NB4 (cell line): ENCODE measurements around the gene SERGEF.

ENCODE experiments used
- DNase-seq: peaks from one replicate; pipeline ENCODE4 v3.0.0; 2010; ENCODE audit warnings: low read depth
- H3K4me3 ChIP-seq: one replicate; pipeline ENCODE4 v1.5.1; 2011; ENCODE audit warnings: mild to moderate bottlenecking, low read depth, low read length, moderate library complexity
- CTCF ChIP-seq: IDR thresholded peaks from one replicate; pipeline ENCODE4 v1.5.1; 2012; ENCODE audit warnings: low read depth, low read length
- MAX ChIP-seq: IDR thresholded peaks from 2 replicates; pipeline ENCODE4 v1.6.1; 2011; ENCODE audit warnings: low read depth, low read length
- MYC ChIP-seq: IDR thresholded peaks from 2 replicates; pipeline ENCODE4 v1.6.1; 2011; ENCODE audit warnings: low read depth, low read length
- POLR2A ChIP-seq: IDR thresholded peaks from 2 replicates; pipeline ENCODE4 v1.6.1; 2011; ENCODE audit warnings: mild to moderate bottlenecking; ENCODE audit not compliant: insufficient read length; ENCODE audit errors: extremely low read depth

Gene SERGEF

DNA sequence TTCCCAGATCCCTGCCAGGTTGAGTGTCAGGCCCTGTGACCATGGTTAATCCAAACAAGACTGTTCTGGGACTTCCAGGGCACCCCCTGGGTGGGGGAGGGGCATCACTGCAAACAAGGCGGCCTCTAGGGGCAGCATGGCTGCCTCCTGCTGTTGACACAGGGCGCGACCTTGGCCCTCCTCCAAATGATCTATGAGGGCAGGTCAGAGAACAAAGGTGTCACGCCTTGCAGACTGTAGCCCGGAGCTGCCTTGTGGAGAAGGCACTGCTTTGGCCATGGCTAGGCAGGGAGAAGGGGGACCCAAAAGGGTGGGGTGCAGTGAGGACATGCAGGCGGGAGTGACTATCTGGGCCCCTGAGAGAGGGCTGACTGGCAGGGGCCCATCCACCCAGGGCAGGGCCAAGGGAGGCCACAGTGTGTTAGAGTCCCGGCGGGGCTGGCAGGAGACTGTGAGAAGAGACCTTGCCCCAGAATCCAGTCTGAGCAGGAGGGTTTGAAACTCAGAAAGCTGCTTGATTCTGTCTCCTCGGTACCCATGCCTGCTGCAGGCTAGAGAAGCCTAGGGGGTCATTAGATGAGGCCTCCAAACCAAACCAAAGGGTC, 242.7 kb downstream of the SERGEF start:
- no peak overlapping the region for H3K4me3 ChIP-seq
- peak; percentile 19 for DNase-seq
- no peak for TF ChIP-seq MYC
- TF ChIP-seq MAX = no peak
- peak; percentile 17 for TF ChIP-seq CTCF
- TF ChIP-seq POLR2A = no peak

DNA sequence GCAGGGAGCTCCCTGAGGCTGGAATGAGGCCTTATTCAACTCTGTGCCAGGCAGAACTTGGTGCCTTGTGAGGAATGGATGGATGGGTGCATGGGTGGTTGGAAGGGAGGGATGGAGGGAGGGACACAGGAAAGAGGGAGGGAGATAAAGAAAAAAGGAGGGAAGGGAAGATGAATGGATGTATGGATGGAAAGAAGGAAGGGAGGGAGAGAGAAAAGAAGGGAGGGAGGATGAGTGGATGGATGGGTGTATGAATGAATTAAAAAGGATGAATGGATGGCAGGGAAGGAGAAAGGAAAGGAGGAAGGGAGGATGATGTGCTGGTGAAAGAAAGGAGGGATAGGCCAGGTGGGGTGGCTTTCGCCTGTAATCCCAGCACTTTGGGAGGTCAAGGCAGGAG, 243.6 kb downstream of the SERGEF start:
- H3K4me3 ChIP-seq = no peak overlapping the region
- no peak for DNase-seq
- TF ChIP-seq CTCF (no peak), MYC (no peak), POLR2A (no peak), MAX (no peak)

GRCh38 chr11:17768547-17768946, 244.3 kb downstream of the SERGEF start:
- TF ChIP-seq MYC = no peak
- no peak for TF ChIP-seq POLR2A
- TF ChIP-seq MAX = no peak
- no peak for TF ChIP-seq CTCF
- no peak for DNase-seq
- H3K4me3 ChIP-seq = no peak overlapping the region

DNA sequence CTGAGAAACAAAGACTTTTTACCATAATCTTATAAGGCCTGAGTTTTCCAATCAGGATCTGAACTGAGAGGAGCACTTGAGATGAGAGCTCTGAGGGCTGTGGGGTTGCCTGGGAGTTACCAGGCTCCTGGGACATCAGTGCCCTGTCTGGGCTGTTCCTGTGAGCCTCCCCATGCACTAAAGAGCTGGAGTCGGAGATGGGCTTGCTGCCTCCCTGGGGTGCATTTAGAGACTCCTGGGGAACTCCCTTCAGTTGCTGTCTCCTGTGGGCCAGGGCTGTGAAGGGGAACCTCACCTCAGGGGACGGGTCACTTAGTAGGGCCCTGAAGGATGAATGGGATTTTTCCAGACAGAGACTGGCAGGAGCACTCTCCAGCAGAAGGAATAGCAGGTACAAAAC, 244.9 kb downstream of the SERGEF start:
- TF ChIP-seq CTCF (no peak), MYC (no peak), MAX (no peak)

DNA sequence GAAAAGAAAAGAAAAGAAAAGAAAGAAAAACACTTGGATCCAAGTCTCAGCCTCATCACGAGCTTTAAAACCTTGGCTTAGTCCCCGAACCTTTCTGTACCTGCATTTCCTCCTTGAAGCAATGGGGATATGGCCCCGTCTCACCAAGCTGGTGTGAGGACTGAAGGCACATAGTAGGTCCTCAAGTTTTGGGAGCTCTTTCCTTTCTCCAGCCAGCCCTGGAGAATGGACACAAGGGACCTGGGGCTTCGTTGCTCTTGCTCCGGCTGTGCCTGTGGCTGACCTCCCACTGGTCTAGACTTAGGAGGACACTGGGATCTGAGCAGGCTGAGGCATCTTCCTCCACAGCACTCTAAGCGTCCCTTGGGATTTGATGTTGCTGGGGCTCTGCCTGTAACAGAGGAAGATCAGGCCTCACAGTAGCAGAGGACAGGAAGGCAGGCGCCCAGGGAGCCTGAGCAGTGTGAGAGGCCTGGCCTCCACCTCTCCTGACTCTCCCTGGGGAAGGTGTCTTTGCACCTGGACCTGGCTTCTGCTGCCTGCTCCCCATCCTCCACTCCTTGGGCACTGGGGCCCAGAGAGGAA, 245.5 kb downstream of the SERGEF start:
- no peak overlapping the region for H3K4me3 ChIP-seq
- no peak for TF ChIP-seq MAX
- TF ChIP-seq MYC = no peak
- TF ChIP-seq POLR2A = no peak
- TF ChIP-seq CTCF = no peak
- DNase-seq = peak; percentile 76

More for the DNA sequence above, 244.9 kb downstream of the SERGEF start:
- DNase-seq = no peak
- H3K4me3 ChIP-seq = no peak overlapping the region
